Medulla oblongata (tissue), 1 donor: ENCODE results near the gene SYPL2.

Experiments
- DNase-seq: peaks from one replicate; pipeline ENCODE4 v3.0.0-alpha.2; 2015; ENCODE audit errors: extremely low spot score

The SYPL2 gene

GRCh38 chr1:109516872-109517271, 50.5 kb downstream of the SYPL2 start:
- no peak for DNase-seq

- DNase-seq: no peak
These were observed 51.0 kb downstream of the SYPL2 start for GRCh38 chr1:109517337-109517736.

DNA sequence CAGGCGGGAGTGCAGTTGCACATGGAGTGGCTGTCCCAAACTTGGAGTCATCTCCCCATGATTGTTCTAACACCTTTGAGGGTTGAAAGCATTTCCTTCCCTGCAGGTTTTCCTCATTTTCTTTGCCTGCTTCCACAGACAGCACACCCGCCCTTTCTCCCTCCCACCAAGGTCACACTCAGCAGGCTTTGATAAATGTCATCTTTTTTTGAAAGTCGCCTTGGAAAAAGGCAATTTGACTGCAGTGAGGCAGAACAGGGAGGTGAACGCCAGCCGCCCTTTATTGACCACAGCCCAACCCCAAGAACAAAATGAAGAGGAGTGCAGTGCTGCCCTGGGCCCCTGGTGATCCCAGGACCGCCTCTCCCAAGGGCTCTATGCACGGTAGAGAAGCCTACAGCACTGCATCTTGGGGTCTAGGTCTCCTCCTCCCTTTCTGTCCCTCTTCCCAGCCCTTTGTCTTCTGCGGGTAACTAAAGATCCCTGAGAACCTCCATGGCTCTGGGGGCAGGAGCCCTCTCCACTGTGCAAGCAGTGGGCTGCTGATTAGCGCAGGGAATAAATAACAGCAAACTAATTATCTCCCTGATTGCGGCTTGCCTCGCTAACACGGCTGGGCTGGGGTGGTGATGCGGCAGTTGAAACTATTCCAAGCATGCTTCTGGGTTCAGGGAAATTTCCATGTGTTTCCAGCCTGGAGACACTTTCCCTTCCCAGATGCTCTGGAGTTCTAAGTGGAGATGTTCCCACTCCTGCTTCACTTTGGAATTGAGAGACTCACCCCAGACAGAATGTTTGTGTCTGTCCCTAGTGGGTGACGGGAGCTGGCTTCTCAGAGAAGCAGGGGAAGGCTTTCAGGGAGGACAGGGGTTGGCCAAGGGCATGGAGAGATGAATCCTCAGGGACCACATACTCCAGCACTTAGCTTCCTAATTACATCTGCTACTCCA, 54.9 kb downstream of the SYPL2 start:
- no peak for DNase-seq

GRCh38 chr1:109522026-109522425, 55.7 kb downstream of the SYPL2 start:
- DNase-seq: no peak

- no peak for DNase-seq
These were observed 57.4 kb downstream of the SYPL2 start for GRCh38 chr1:109523706-109524105.

- DNase-seq: no peak
These were observed 60.9 kb downstream of the SYPL2 start for GRCh38 chr1:109527098-109527811.

DNA sequence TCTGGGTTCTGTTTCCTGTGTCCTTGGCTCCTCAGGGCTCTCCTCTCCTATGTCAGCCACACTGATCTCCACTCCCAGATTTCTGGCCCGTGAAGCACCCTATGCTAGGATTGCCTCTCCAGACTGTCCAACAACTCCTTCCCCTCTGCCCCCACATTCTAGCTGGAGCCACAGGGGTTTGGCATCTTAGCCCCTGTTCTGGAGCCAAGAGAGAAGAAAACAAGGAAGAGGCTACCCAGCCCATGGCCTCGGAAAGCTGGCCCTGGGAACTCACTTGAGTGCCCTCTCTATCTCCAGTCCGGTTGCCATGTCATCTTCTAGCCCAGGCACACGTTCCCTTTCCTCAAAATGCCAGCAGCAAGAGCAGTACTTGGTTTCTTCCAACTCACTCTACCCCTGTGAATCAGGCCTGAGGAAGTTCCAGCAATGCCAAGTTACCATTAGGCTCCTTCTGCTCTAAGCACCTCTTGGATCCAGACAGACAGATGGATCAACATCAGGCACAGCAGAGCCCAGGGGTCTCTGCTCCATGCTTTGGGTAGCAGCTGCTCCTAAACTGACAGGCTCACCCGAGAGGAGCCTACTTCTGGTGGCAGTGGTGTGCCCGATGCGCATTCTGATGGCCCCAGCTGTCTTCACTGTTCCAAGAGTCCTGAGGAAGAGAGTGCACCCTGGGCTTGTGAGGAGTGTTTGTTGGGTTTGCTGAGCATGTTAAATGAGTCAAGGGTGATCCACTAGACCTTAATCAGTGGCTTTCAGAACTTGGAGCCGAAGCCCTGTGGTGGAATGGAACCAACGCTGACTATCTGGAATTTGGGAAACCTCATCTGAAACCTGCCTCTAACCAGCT, 61.7 kb downstream of the SYPL2 start:
- DNase-seq: no peak

DNA sequence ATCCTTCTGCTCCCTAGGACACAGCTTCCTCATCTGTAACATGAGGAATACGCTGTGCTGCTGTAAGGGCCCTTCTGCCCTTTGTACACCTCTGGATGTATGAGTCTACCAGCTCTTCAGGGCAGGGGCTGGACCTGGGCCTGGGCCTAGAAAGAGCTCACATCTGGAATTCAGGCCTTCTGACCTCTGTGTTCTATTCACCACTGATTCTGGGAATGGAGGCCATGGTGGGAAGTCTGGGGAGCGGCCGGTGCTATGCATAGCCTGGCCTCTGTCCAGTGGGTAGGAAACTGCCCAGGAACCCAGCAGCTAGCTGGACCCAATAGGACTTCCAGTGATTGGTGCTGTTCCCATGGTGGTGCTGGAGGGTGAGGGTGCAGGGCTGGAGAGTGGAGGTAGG, 62.4 kb downstream of the SYPL2 start:
- no peak for DNase-seq

DNA sequence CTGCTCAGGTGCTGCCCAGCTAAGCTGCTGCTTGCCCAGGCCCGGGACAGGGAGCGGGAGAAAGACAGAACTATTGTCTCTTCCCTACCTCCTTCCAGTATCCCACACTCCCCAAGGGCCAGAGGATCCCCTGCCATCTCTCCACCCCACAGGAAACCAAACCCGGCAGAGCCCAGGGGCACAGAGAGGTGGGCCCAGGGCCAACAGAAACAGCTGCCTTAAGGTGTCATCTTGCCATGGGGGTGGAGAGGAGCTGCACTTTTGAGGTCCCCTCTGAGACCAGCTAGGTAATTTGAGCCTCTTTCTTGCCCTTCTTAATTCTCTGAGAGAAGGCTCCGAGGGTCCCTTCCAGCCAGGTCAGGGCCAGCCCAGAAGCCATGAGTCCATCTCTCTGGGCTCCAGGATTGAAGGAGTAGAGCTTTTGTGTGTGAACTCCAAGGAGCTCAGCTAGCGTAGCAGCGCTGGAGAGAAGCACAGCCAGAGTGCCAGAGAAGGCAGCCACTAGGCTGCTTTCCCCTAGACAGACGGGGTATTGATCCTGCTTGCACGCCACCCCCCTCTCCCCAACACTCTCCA, 63.6 kb downstream of the SYPL2 start:
- DNase-seq: no peak

DNA sequence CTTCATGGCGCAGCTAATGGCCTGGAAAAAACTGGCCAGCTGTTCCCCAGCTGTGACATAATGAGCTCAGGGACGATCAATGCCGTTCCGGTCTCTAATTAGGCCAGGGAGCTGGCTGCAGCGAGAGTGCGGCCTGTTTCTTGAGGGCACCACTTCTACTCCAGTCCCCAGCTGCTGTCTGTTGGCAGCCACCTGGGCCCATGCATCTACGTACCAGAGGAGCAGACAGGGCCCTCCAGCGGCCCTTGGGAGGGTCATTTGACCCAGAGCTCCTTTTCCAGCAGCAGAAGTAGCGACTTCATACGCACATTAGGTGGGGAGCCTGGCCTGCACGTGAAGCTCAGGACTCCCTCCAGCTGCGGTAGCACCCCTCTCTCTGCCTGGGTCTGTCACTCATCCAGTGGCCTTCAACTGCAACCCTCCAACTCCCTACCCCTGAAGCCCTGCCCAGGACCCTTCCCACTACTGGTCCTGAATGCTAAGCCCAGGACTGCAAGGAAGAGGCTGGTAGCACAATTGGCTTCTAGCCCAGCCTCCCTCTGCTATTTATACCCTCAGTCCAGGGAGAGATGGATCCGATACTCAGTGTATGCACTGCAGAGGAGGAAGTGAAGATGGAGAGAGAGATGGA, 64.2 kb downstream of the SYPL2 start:
- DNase-seq: peak; percentile 54

GRCh38 chr1:109531380-109531779, 65.0 kb downstream of the SYPL2 start:
- no peak for DNase-seq
